ENCODE data around the gene C12orf60.

GRCh38 chr12:14846042-14846587 is 42.6 kb downstream of the C12orf60 start:
- TF ChIP-seq POLR2A (IDR thresholded peaks at IDR 0.05) (no peak), CTCF (IDR thresholded peaks at IDR 0.05) (no peak)
